OCI-LY1 (cell line): ENCODE data around the gene TPCN1.

Source experiments
- CTCF ChIP-seq: fragments of 200-600 bp; sonication (generic), shearing (Covaris generic); IDR thresholded peaks from 2 replicates; pipeline ENCODE4 v1.5.1; 2017; ENCODE audit warnings: mild to moderate bottlenecking, antibody characterized with exemption, low read length, moderate library complexity, mixed read lengths
- EZH2 ChIP-seq: fragments of 200-600 bp; sonication (generic), shearing (Covaris generic); IDR thresholded peaks from 2 replicates; pipeline ENCODE4 v1.8.0; 2017; ENCODE audit warnings: borderline replicate concordance, mixed run types, mild to moderate bottlenecking, antibody characterized with exemption, low read length, moderate library complexity, mixed read lengths

GRCh38 chr12:113302886-113303640 lies 81.8 kb downstream of the TPCN1 start:
- no peak for TF ChIP-seq CTCF
- TF ChIP-seq EZH2, result no peak
